Progenitor cell of endocrine pancreas (in vitro differentiated cells): ENCODE measurements around the gene GGNBP2. TPM values are rescaled to one million over a fixed set of nuclear protein-coding genes. Genes with fewer than 3 reads are reported as not detected.
A peak's percentile ranks its signal among the peaks of the same experiment; 100 is the strongest.

ENCODE experiments used
- DNase-seq: peaks from one replicate; pipeline ENCODE4 v3.0.0; 2021; ENCODE audit warnings: low spot score; ENCODE audit not compliant: unreplicated experiment
- H3K27ac Mint-ChIP-seq: 2 replicates; pipeline ENCODE4 v1.8.0; 2021; ENCODE audit warnings: mild to moderate bottlenecking, moderate library complexity, mixed read lengths
- H3K27me3 Mint-ChIP-seq: 2 replicates; pipeline ENCODE4 v1.8.0; 2021; ENCODE audit warnings: mixed read lengths
- H3K36me3 Mint-ChIP-seq: 2 replicates; pipeline ENCODE4 v1.8.0; 2022; ENCODE audit warnings: mixed read lengths; ENCODE audit not compliant: insufficient read depth
- H3K4me1 Mint-ChIP-seq: 2 replicates; pipeline ENCODE4 v1.8.0; 2021; ENCODE audit warnings: low read depth, mixed read lengths
- H3K4me3 Mint-ChIP-seq: 2 replicates; pipeline ENCODE4 v1.8.0; 2021; ENCODE audit warnings: low read depth, mild to moderate bottlenecking, moderate library complexity, mixed read lengths
- H3K9me3 Mint-ChIP-seq: 2 replicates; pipeline ENCODE4 v1.8.0; 2021; ENCODE audit warnings: low read depth, mixed read lengths
- total RNA-seq: library from RNA; stranded (reverse); gene quantifications from 2 replicates; pipeline ENCODE4 v1.2.1, GENCODE V29; 2021
- TF ChIP-seq, protein P1 (sequence below): fragments of 200-600 bp; sonication (generic); IDR thresholded peaks from one replicate; pipeline ENCODE4 v1.5.0; 2021; ENCODE audit warnings: antibody characterized with exemption, mild to moderate bottlenecking; ENCODE audit not compliant: unreplicated experiment

Gene GGNBP2
- total RNA-seq, 1 donor from 2014 or later, result 74.2 TPM

DNA sequence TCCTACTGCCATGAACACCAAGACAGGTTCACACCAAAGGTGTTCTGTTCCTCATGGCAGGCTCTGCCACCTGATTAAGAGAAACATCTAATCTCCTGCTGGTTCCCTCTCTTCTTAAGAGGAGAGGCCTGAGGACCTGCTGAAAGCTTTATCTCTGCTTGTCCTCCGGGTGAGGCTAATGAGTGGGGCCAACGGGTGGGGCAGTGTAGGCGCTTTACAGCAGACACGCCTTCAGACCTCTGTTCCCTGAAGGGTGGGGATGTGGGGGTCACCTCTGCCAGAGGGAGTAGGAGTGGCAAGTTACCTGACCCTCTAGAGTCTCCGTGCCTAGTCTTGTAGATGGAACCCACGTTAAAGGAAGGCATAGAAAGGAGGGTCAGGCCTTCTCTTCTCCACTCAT, 52.5 kb downstream of the GGNBP2 start:
- Mint-ChIP-seq H3K4me1 (peaks cover 17% of the 10 kb centered on the region), H3K27me3 (no peaks in the 10 kb centered on the region), H3K4me3 (no peak overlapping the region)

DNA sequence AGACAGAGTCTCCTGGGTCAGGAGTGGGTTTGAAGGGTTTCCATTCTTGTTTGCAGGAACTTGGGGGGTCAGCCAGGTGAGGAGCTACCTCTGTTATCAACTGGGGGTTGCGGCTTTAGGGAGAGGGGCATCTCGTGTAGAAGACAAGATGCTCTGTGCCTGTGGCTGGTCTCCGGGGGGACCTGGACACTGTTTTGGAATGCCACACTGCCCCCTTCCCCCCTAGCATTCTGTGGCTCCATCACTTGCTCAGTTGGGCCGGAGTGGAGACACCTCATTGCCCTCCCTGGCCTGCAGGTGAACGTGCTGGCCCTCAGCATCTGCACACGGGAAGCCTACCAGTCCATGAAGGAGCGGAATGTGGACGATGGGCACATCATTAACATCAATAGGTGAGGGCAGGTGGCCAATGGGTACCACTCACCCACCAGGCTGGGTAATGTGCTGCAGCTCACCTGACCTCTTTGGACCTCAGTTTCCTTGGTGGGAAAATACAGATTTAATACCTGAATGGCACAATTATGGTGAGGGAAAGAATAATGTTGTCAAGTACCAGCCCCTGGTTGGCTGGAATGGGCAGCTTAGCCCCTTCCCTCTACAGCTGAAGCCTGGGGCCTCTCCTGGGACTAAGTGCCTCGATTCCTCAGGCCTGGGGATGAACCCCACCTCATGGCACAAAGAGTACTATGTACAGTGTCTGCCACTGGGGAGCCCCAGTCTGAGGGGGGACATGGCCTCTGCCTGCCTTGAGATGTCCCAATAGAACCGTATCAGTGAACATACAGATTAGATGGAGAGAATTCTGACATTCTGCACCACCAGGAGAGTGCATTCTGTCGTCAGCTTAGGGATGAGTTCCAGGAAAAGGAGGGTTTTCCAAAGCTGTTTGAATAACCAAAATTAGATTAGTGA, 53.4 kb downstream of the GGNBP2 start:
- TF ChIP-seq, protein P1, sequence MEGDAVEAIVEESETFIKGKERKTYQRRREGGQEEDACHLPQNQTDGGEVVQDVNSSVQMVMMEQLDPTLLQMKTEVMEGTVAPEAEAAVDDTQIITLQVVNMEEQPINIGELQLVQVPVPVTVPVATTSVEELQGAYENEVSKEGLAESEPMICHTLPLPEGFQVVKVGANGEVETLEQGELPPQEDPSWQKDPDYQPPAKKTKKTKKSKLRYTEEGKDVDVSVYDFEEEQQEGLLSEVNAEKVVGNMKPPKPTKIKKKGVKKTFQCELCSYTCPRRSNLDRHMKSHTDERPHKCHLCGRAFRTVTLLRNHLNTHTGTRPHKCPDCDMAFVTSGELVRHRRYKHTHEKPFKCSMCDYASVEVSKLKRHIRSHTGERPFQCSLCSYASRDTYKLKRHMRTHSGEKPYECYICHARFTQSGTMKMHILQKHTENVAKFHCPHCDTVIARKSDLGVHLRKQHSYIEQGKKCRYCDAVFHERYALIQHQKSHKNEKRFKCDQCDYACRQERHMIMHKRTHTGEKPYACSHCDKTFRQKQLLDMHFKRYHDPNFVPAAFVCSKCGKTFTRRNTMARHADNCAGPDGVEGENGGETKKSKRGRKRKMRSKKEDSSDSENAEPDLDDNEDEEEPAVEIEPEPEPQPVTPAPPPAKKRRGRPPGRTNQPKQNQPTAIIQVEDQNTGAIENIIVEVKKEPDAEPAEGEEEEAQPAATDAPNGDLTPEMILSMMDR, result no peak
- Mint-ChIP-seq H3K27me3 (no peaks in the 10 kb centered on the region), H3K4me1 (peaks cover 15% of the 10 kb centered on the region), H3K4me3 (no peak overlapping the region), H3K9me3 (no peaks in the 10 kb centered on the region), H3K36me3 (peaks cover 1% of the 10 kb centered on the region), H3K27ac (no peak overlapping the region)
- DNase-seq, result no peak

More for the DNA sequence above, 52.5 kb downstream of the GGNBP2 start:
- no peak for DNase-seq
- TF ChIP-seq, protein P1, result no peak
- peaks cover 1% of the 10 kb centered on the region for H3K36me3 Mint-ChIP-seq
- H3K27ac Mint-ChIP-seq, result no peak overlapping the region
- H3K9me3 Mint-ChIP-seq, result no peaks in the 10 kb centered on the region

DNA sequence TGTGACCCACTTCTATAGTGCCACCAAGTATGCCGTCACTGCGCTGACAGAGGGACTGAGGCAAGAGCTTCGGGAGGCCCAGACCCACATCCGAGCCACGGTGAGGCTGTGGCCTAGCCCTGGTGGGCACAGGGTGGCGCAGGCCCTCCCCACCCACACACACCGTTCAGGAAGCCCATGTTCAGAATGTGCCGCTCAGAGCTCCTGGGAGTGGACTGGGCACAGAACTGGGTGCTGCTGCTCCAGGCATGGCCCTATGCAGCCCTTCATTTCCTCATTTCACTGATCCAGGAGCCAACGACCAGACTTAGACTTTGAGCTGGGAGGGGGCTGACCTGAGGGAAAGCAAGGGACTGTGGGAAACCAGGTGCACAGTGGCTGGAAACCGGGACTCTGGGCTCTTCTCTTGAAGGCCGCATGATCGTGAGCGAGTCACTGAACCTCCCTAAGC, 54.3 kb downstream of the GGNBP2 start:
- no peak overlapping the region for H3K27ac Mint-ChIP-seq
- H3K27me3 Mint-ChIP-seq, result no peaks in the 10 kb centered on the region
- H3K4me3 Mint-ChIP-seq, result no peak overlapping the region
- no peaks in the 10 kb centered on the region for H3K9me3 Mint-ChIP-seq
- TF ChIP-seq, protein P1, result no peak
- no peak for DNase-seq
- H3K4me1 Mint-ChIP-seq, result peaks cover 14% of the 10 kb centered on the region
- peaks cover 1% of the 10 kb centered on the region for H3K36me3 Mint-ChIP-seq

DNA sequence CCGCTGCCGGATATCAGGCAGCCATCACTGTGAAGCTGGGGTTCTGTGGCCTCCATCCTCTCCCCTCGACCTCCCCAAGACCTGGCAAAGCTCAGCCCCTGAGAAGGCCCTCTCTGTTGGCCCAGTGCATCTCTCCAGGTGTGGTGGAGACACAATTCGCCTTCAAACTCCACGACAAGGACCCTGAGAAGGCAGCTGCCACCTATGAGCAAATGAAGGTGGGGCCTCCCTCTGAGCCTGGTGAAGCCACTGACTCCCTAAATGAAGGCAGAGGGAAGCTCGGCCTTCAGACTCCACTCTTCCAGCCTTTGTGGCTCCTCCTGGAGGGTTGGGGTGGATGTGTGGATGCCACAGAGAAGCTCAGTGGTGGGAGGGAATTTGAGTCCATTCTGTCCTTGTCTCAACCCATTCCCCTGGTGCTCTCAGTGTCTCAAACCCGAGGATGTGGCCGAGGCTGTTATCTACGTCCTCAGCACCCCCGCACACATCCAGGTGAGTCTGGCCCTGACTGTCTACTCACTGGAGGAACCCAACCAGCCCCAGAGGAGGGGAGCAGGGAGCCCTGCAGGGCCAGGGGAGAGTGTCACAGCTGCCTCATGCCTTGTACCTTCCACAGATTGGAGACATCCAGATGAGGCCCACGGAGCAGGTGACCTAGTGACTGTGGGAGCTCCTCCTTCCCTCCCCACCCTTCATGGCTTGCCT, 55.0 kb downstream of the GGNBP2 start:
- no peaks in the 10 kb centered on the region for H3K27me3 Mint-ChIP-seq
- H3K4me1 Mint-ChIP-seq, result peaks cover 17% of the 10 kb centered on the region

DNA sequence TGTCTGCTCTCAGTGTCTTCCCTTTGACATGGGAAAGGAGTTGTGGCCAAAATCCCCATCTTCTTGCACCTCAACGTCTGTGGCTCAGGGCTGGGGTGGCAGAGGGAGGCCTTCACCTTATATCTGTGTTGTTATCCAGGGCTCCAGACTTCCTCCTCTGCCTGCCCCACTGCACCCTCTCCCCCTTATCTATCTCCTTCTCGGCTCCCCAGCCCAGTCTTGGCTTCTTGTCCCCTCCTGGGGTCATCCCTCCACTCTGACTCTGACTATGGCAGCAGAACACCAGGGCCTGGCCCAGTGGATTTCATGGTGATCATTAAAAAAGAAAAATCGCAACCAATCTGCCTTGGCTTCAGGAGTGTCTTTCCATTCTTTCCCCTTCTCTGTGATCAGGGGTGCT, 55.7 kb downstream of the GGNBP2 start:
- Mint-ChIP-seq H3K4me3 (peak overlapping the region; percentile 86), H3K27ac (peak overlapping the region; percentile 80), H3K4me1 (peaks cover 17% of the 10 kb centered on the region), H3K9me3 (no peaks in the 10 kb centered on the region), H3K27me3 (no peaks in the 10 kb centered on the region), H3K36me3 (no peaks in the 10 kb centered on the region)
- TF ChIP-seq, protein P1, result no peak
- no peak for DNase-seq

More for the DNA sequence above, 55.0 kb downstream of the GGNBP2 start:
- Mint-ChIP-seq H3K27ac (peak overlapping the region; percentile 10), H3K9me3 (no peaks in the 10 kb centered on the region), H3K36me3 (peaks cover 1% of the 10 kb centered on the region), H3K4me3 (no peak overlapping the region)
- no peak for DNase-seq
- TF ChIP-seq, protein P1, result no peak
